ENCODE results near the gene RNPC3. TPM values are rescaled to one million over a fixed set of nuclear protein-coding genes. Genes with fewer than 3 reads are reported as not detected.
"Not testable (repeated sequence)": the region's sequence is repeated elsewhere in the genome, so short reads cannot be mapped to it uniquely, and the experiment has no call there.

RNPC3 gene
- total RNA-seq, 2 experiments from 2014 or later, result 15.0 to 15.1 TPM

- ChIA-PET CTCF (no interaction called here), POLR2A (no interaction called here)
Measured at GRCh38 chr1:103547840-103548239, 22.3 kb downstream of the RNPC3 start.

- POLR2A ChIA-PET, result no interaction called here
- CTCF ChIA-PET, result no interaction called here
Measured at GRCh38 chr1:103560427-103560826, 34.9 kb downstream of the RNPC3 start.

- CTCF ChIA-PET, POLR2A ChIA-PET: not testable (repeated sequence)
Measured at GRCh38 chr1:103561124-103561523, 35.6 kb downstream of the RNPC3 start.

- ChIA-PET POLR2A (no interaction called here), CTCF (no interaction called here)
Measured at GRCh38 chr1:103561643-103562395, 36.3 kb downstream of the RNPC3 start.

- ChIA-PET CTCF (no interaction called here), POLR2A (no interaction called here)
Measured at GRCh38 chr1:103563056-103563455, 37.6 kb downstream of the RNPC3 start.

- ChIA-PET POLR2A (no interaction called here), CTCF (no interaction called here)
Measured at GRCh38 chr1:103569493-103569892, 44.0 kb downstream of the RNPC3 start.

GRCh38 chr1:103571289-103571688, 45.8 kb downstream of the RNPC3 start, which contains the start of gene AMY2B:
AMY2B (plus strand) TSS chr1:103571589; CDS start chr1:103571603, 14 bp downstream.
- CTCF ChIA-PET, POLR2A ChIA-PET: not testable (repeated sequence)

- CTCF ChIA-PET, result no interaction called here
- POLR2A ChIA-PET, result no interaction called here
Measured at GRCh38 chr1:103576065-103576464, 50.6 kb downstream of the RNPC3 start.

- POLR2A ChIA-PET, CTCF ChIA-PET: not testable (repeated sequence)
Measured at GRCh38 chr1:103576784-103577183, 51.3 kb downstream of the RNPC3 start.

- ChIA-PET CTCF (no interaction called here), POLR2A (no interaction called here)
Measured at GRCh38 chr1:103582464-103582863, 57.0 kb downstream of the RNPC3 start.

- CTCF ChIA-PET, result no interaction called here
- POLR2A ChIA-PET, result no interaction called here
Measured at GRCh38 chr1:103583887-103584286, 58.4 kb downstream of the RNPC3 start.

- POLR2A ChIA-PET, result no interaction called here
- CTCF ChIA-PET, result no interaction called here
Measured at GRCh38 chr1:103584537-103584936, 59.0 kb downstream of the RNPC3 start.

- CTCF ChIA-PET, POLR2A ChIA-PET: not testable (repeated sequence)
Measured at GRCh38 chr1:103602740-103603139, 77.2 kb downstream of the RNPC3 start.

Other genes with a start within 250 kb of the RNPC3 start
- 1 to 10 TPM; 3.1 to 3.3 TPM for gene AMY2B, start 45.9 kb downstream of the RNPC3 start, total RNA-seq
- gene AMY2A, start 91.7 kb downstream of the RNPC3 start, total RNA-seq, result not detected
- not detected for gene AMY1A, start 130.1 kb downstream of the RNPC3 start, total RNA-seq
- gene AMY1B, start 170.5 kb downstream of the RNPC3 start, total RNA-seq, result not detected
- gene AMY1C, start 224.2 kb downstream of the RNPC3 start, total RNA-seq, result not detected